GM18526 (cell line): ENCODE results near the gene ANKS1B.

Experiments used
- POLR2A ChIP-seq: IDR thresholded peaks from 3 replicates; pipeline ENCODE4 v1.6.1; 2011; ENCODE audit not compliant: insufficient read length; ENCODE audit errors: extremely low read depth

Gene ANKS1B

GRCh38 chr12:99282624-99283023 lies 702.1 kb downstream of the ANKS1B start:
- TF ChIP-seq POLR2A, result no peak

GRCh38 chr12:99282086-99282485 lies 702.6 kb downstream of the ANKS1B start:
- no peak for TF ChIP-seq POLR2A

- TF ChIP-seq POLR2A, result no peak
Measured at GRCh38 chr12:99281277-99281676, 703.5 kb downstream of the ANKS1B start.

GRCh38 chr12:99278899-99279298 lies 705.8 kb downstream of the ANKS1B start:
- no peak for TF ChIP-seq POLR2A

- TF ChIP-seq POLR2A, result no peak
Measured at GRCh38 chr12:99277591-99278379, 707.0 kb downstream of the ANKS1B start.

- TF ChIP-seq POLR2A, result no peak
Measured at GRCh38 chr12:99271071-99271470, 713.7 kb downstream of the ANKS1B start.

- no peak for TF ChIP-seq POLR2A
Measured at GRCh38 chr12:99267038-99267437, 717.7 kb downstream of the ANKS1B start.

GRCh38 chr12:99265648-99266047 lies 719.1 kb downstream of the ANKS1B start:
- no peak for TF ChIP-seq POLR2A

- no peak for TF ChIP-seq POLR2A
Measured at GRCh38 chr12:99261256-99261655, 723.5 kb downstream of the ANKS1B start.

GRCh38 chr12:99260456-99260996 lies 724.2 kb downstream of the ANKS1B start:
- TF ChIP-seq POLR2A, result no peak

GRCh38 chr12:99259040-99259934 lies 725.4 kb downstream of the ANKS1B start:
- no peak for TF ChIP-seq POLR2A

GRCh38 chr12:99257672-99258071 lies 727.1 kb downstream of the ANKS1B start:
- no peak for TF ChIP-seq POLR2A

- no peak for TF ChIP-seq POLR2A
Measured at GRCh38 chr12:99253068-99253467, 731.7 kb downstream of the ANKS1B start.

- TF ChIP-seq POLR2A, result no peak
Measured at GRCh38 chr12:99250091-99250490, 734.6 kb downstream of the ANKS1B start.

GRCh38 chr12:99249543-99249942 lies 735.2 kb downstream of the ANKS1B start:
- TF ChIP-seq POLR2A, result no peak

- no peak for TF ChIP-seq POLR2A
Measured at GRCh38 chr12:99235381-99235780, 749.4 kb downstream of the ANKS1B start.
